OCI-LY3 (cell line): ENCODE measurements around the gene BRINP1.

Experiments
- H2AFZ ChIP-seq: fragments of 200-600, 300-600 bp; shearing (Covaris generic); 2 replicates; pipeline ENCODE4 v1.6.0; 2014; ENCODE audit warnings: antibody characterized with exemption, low read depth, low read length
- H3K27ac ChIP-seq: fragments of 200-600, 300-600 bp; sonication (generic); 2 replicates; pipeline ENCODE4 v1.5.1; 2014; ENCODE audit warnings: mild to moderate bottlenecking, low read length, moderate library complexity, mixed read lengths
- H3K27me3 ChIP-seq: fragments of 200-600, 300-600 bp; sonication (generic); 2 replicates; pipeline ENCODE4 v1.6.1; 2014; ENCODE audit warnings: low read depth, low read length, mixed read lengths
- H3K36me3 ChIP-seq: fragments of 200-600, 300-600 bp; sonication (generic); replicated peaks from 2 replicates; pipeline ENCODE3; 2014; ENCODE audit warnings: low read depth, low read length, mixed read lengths
- H3K4me1 ChIP-seq: fragments of 300-600, 200-600 bp; sonication (generic); 2 replicates; pipeline ENCODE4 v1.6.1; 2014; ENCODE audit warnings: low read length, mixed read lengths
- H3K4me2 ChIP-seq: fragments of 200-600, 300-600 bp; sonication (generic); 2 replicates; pipeline ENCODE4 v1.6.1; 2014; ENCODE audit warnings: low read length, mixed read lengths
- H3K4me3 ChIP-seq: fragments of 300-600, 200-600 bp; sonication (generic); 2 replicates; pipeline ENCODE4 v1.5.1; 2014; ENCODE audit warnings: antibody characterized with exemption, mild to moderate bottlenecking, low read length, moderate library complexity
- H3K79me2 ChIP-seq: fragments of 300-600, 200-600 bp; shearing (Covaris generic); 2 replicates; pipeline ENCODE4 v1.6.1; 2014; ENCODE audit warnings: mild to moderate bottlenecking, low read length, mixed read lengths
- H3K9ac ChIP-seq: fragments of 300-600, 200-600 bp; shearing (Covaris generic); 2 replicates; pipeline ENCODE4 v1.6.0; 2014; ENCODE audit warnings: mild to moderate bottlenecking, low read length, moderate library complexity
- H3K9me3 ChIP-seq: fragments of 200-600, 300-600 bp; shearing (Covaris generic); 2 replicates; pipeline ENCODE4 v1.6.1; 2014; ENCODE audit warnings: low read length, mixed read lengths; ENCODE audit not compliant: insufficient read depth
- H4K20me1 ChIP-seq: fragments of 200-600, 300-600 bp; sonication (generic); 2 replicates; pipeline ENCODE4 v1.6.1; 2016; ENCODE audit warnings: low read length, mixed read lengths; ENCODE audit not compliant: insufficient read depth
- EZH2phosphoT487 ChIP-seq: fragments of 200-600 bp; shearing (Covaris generic); IDR thresholded peaks from 2 replicates; pipeline ENCODE4 v1.6.1; 2018; ENCODE audit warnings: antibody characterized with exemption, mixed run types, low read depth
- TF ChIP-seq, protein P1 (sequence below): fragments of 200-600, 300-600 bp; sonication (generic); IDR thresholded peaks from 2 replicates; pipeline ENCODE4 v1.5.1; 2014; ENCODE audit warnings: antibody characterized with exemption, low read length, low read depth

The BRINP1 gene

DNA sequence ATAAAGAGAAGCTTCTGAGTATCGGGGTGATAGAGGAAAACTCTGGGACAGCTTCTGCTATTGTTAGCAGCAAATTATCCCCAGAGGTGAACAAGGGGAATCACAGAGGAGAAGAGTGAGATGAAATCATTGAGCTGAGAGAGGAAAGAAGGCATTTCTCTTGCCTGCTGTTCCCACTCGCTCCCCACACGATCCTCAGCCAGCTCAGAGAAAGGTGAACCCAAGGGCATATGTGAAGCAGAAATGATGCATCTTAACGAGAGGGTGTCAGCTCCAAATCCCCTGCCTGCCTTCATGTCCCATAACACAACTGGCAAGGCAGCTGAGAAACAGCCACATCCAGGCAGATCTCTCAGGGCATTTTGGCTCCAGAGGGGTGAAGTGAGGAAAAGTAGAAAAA lies 111.6 kb downstream of the BRINP1 start:
- no peak overlapping the region for H2AFZ ChIP-seq
- H3K9ac ChIP-seq = no peak overlapping the region
- no peaks in the 10 kb centered on the region for H3K4me1 ChIP-seq
- no peaks in the 10 kb centered on the region for H4K20me1 ChIP-seq
- no peak overlapping the region for H3K27ac ChIP-seq
- no peaks in the 10 kb centered on the region for H3K79me2 ChIP-seq
- no peak overlapping the region for H3K4me3 ChIP-seq
- no peaks in the 10 kb centered on the region for H3K36me3 ChIP-seq
- TF ChIP-seq, protein P1, sequence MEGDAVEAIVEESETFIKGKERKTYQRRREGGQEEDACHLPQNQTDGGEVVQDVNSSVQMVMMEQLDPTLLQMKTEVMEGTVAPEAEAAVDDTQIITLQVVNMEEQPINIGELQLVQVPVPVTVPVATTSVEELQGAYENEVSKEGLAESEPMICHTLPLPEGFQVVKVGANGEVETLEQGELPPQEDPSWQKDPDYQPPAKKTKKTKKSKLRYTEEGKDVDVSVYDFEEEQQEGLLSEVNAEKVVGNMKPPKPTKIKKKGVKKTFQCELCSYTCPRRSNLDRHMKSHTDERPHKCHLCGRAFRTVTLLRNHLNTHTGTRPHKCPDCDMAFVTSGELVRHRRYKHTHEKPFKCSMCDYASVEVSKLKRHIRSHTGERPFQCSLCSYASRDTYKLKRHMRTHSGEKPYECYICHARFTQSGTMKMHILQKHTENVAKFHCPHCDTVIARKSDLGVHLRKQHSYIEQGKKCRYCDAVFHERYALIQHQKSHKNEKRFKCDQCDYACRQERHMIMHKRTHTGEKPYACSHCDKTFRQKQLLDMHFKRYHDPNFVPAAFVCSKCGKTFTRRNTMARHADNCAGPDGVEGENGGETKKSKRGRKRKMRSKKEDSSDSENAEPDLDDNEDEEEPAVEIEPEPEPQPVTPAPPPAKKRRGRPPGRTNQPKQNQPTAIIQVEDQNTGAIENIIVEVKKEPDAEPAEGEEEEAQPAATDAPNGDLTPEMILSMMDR = no peak
- TF ChIP-seq EZH2phosphoT487 = no peak
- no peak overlapping the region for H3K4me2 ChIP-seq
- no peaks in the 10 kb centered on the region for H3K27me3 ChIP-seq
- H3K9me3 ChIP-seq = no peaks in the 10 kb centered on the region

DNA sequence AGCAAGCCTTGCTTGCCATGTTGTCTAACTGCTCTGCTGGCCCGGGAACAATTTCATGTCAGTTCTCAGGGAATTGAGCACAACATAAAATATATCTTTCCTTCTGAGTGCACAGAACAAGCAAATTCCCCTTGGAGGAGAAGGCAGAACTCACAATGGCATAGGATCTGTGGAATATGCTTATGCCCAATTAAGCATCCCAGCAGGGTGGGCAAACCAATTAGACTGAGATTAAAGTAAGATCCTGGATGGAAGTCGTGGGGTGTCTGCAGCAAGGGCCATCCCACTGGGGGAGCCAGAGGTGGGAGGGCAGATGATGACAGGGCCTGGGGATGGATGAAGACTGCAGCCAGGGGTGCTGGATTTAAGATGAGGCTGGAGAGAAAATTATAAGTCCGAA lies 114.1 kb downstream of the BRINP1 start:
- H3K9me3 ChIP-seq = no peaks in the 10 kb centered on the region
- H3K27me3 ChIP-seq = no peaks in the 10 kb centered on the region
- no peak for TF ChIP-seq EZH2phosphoT487
- TF ChIP-seq, protein P1 = no peak
- H3K9ac ChIP-seq = no peak overlapping the region
- H3K4me3 ChIP-seq = no peak overlapping the region
- no peak overlapping the region for H2AFZ ChIP-seq
- no peaks in the 10 kb centered on the region for H3K79me2 ChIP-seq
- no peaks in the 10 kb centered on the region for H3K36me3 ChIP-seq
- no peaks in the 10 kb centered on the region for H4K20me1 ChIP-seq
- no peaks in the 10 kb centered on the region for H3K4me1 ChIP-seq
- H3K27ac ChIP-seq = no peak overlapping the region
- no peak overlapping the region for H3K4me2 ChIP-seq

DNA sequence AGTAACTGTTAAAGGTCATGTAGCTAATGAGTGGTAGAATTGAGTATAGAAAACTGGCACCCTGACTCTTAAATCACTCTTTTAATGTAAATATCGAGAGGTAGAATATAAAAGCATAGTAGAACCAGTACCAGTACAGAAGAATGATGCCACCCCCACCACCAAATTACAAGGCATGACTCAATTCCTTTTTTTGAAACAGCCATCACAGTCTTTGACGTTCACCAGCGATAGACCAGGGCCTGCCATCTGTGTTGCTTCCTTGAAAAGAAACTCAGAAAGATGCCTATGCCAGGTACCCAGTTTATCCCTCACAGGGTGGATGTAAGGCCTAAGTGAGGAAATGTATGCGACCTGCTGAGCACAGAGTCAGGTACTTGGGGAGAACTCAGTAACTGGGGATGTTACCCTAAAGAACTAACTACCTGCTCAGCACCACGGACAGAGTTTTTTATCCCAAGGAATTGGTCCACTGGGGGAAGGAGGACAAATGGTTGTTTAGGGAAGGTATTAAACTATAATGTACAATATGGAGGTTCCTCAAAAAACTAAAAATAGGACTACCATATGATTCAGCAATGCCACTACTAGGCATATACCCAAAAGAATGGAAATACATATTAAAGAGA lies 116.5 kb downstream of the BRINP1 start:
- Histone ChIP-seq H2AFZ (no peak overlapping the region), H3K9ac (no peak overlapping the region), H3K79me2 (no peaks in the 10 kb centered on the region), H4K20me1 (no peaks in the 10 kb centered on the region), H3K36me3 (no peaks in the 10 kb centered on the region), H3K4me2 (no peak overlapping the region), H3K4me3 (no peak overlapping the region), H3K9me3 (no peaks in the 10 kb centered on the region), H3K27ac (no peak overlapping the region), H3K27me3 (no peaks in the 10 kb centered on the region), H3K4me1 (no peaks in the 10 kb centered on the region)
- no peak for TF ChIP-seq EZH2phosphoT487
- TF ChIP-seq, protein P1 = no peak

DNA sequence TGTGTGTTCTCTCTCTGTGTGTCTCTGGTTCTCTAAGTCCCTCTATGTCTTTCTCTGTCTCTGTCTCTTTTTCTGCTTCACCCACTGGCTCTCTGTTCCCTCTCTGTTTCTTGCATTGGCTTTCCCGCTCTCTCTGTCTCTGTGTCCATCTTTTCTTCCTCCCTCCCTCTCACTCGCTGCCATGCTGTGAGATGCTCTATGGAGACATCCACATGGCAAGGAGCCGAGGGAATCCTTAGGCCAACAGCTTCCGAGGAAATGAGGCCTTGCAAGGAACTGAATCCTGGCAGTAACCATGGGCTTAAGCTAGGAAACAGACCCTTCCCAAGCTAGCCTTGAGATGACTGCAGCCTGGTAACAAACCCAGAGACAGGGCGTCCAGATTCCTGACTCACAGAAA lies 117.3 kb downstream of the BRINP1 start:
- Histone ChIP-seq H3K9me3 (no peaks in the 10 kb centered on the region), H3K4me2 (no peak overlapping the region), H2AFZ (no peak overlapping the region), H3K4me3 (no peak overlapping the region), H4K20me1 (no peaks in the 10 kb centered on the region), H3K9ac (no peak overlapping the region), H3K36me3 (no peaks in the 10 kb centered on the region), H3K4me1 (no peaks in the 10 kb centered on the region), H3K27ac (no peak overlapping the region), H3K27me3 (no peaks in the 10 kb centered on the region), H3K79me2 (no peaks in the 10 kb centered on the region)
- TF ChIP-seq, protein P1 = no peak
- TF ChIP-seq EZH2phosphoT487 = no peak
